Hematopoietic multipotent progenitor cell treated with erythropoietin and hydrocortisone succinate and interleukin-3 and kit ligand, for 4 days (in vitro differentiated cells): ENCODE measurements around the gene AP3B2.
"Not testable (repeated sequence)": the region's sequence is repeated elsewhere in the genome, so short reads cannot be mapped to it uniquely, and the experiment has no call there.

Experiments used
- DNase-seq: peaks from one replicate; pipeline ENCODE4 v3.0.0-alpha.2; 2015

AP3B2 gene

GRCh38 chr15:82648257-82649103 lies 61.2 kb downstream of the AP3B2 start:
- DNase-seq: peak; percentile 24

GRCh38 chr15:82647835-82648256 lies 61.8 kb downstream of the AP3B2 start:
- no peak for DNase-seq

- peak; percentile 81 for DNase-seq
These were observed 62.4 kb downstream of the AP3B2 start, which contains the start of gene CPEB1 for GRCh38 chr15:82647045-82647834. Gene CPEB1, minus strand, starts transcription at chr15:82647363. Its CDS starts 18,904 bp downstream, at chr15:82628459.

- DNase-seq: peak; percentile 54
These were observed 63.2 kb downstream of the AP3B2 start for GRCh38 chr15:82646250-82647044.

- DNase-seq: not testable (repeated sequence)
These were observed 64.5 kb downstream of the AP3B2 start for GRCh38 chr15:82644967-82645852.

- no peak for DNase-seq
These were observed 65.7 kb downstream of the AP3B2 start for GRCh38 chr15:82643992-82644391.

- DNase-seq: no peak
These were observed 67.0 kb downstream of the AP3B2 start for GRCh38 chr15:82642656-82643055.

- DNase-seq: no peak
These were observed 68.4 kb downstream of the AP3B2 start for GRCh38 chr15:82641129-82641798.

GRCh38 chr15:82640672-82641071 lies 69.0 kb downstream of the AP3B2 start:
- DNase-seq: peak; percentile 55

GRCh38 chr15:82635798-82636197 lies 73.9 kb downstream of the AP3B2 start:
- no peak for DNase-seq

- no peak for DNase-seq
These were observed 79.6 kb downstream of the AP3B2 start for GRCh38 chr15:82630033-82630432.

GRCh38 chr15:82625136-82625535 lies 84.5 kb downstream of the AP3B2 start:
- no peak for DNase-seq

- DNase-seq: no peak
These were observed 85.2 kb downstream of the AP3B2 start for GRCh38 chr15:82624438-82624837.

- no peak for DNase-seq
These were observed 85.7 kb downstream of the AP3B2 start for GRCh38 chr15:82624008-82624407.

GRCh38 chr15:82621970-82622369 lies 87.7 kb downstream of the AP3B2 start:
- no peak for DNase-seq

GRCh38 chr15:82613747-82614146 lies 95.9 kb downstream of the AP3B2 start:
- DNase-seq: no peak

GRCh38 chr15:82611348-82611747 lies 98.3 kb downstream of the AP3B2 start:
- DNase-seq: no peak
